K562 (cell line): ENCODE results near the gene LHB. TPM values are rescaled to one million over a fixed set of nuclear protein-coding genes. Genes with fewer than 3 reads are reported as not detected.

Experiments
- ATAC-seq: fragments of 200-7000 bp; cut with Tn5 transposase; 3 replicates; pipeline ENCODE4 v1.9.1; 2020; ENCODE audit warnings: moderate library complexity
- BruUV-seq: library from RNA; stranded (reverse); fragments of 400-500 nt; replicated peaks from 2 replicates; lab custom pipeline; 2021; lab: Mats Ljungman, UMichigan
- CTCF ChIA-PET: fragments of 300-600 bp; formaldehyde crosslinking; extraction: SDS; loops from one replicate; lab custom pipeline; 2021; ENCODE audit warnings: low intra/inter-chr PET ratio; lab: Yijun Ruan, JAX
- POLR2A ChIA-PET: fragments of 300-600, 350-650 bp; sonication (Branson Sonifier 250); formaldehyde crosslinking; extraction: SDS; loops from one replicate; lab custom pipeline; 2021; ENCODE audit warnings: antibody characterized with exemption, inconsistent platforms; lab: Yijun Ruan, JAX
- DNase-seq, 4 experiments: peaks; one replicate each; pipeline versions ENCODE4 v3.0.0 to v3.0.0-alpha.2; 2011 to 2018; ENCODE audit warnings: low spot score in 3 of 4, mixed read lengths in 3 of 4; ENCODE audit errors: extremely low read depth in 1 of 4
- FAIRE-seq: peaks from 2 replicates; lab custom pipeline; 2011; peaks lifted over from hg19 to GRCh38; lab: Jason Lieb, UNC
- H2AFZ ChIP-seq: 2 replicates; pipeline ENCODE4 v1.6.0; 2011; ENCODE audit warnings: low read depth, low read length, control low read depth, inconsistent platforms
- H3K27ac ChIP-seq: fragments of 200-600 bp; 3 replicates; pipeline ENCODE4 v1.8.0; 2011; ENCODE audit warnings: low read depth, mild to moderate bottlenecking, control low read depth, inconsistent platforms, low read length, moderate library complexity, mixed read lengths; ENCODE audit errors: extremely low read depth
- H3K27me3 ChIP-seq, 2 experiments: fragments of 300-600 bp in 1 of 2; 2 replicates in 1 of 2; 3 replicates in 1 of 2; pipeline versions ENCODE4 v1.6.0 to v1.8.0; 2011; ENCODE audit warnings: inconsistent platforms in 2 of 2, low read length in 2 of 2, mild to moderate bottlenecking in 1 of 2, mixed read lengths in 1 of 2, moderate library complexity in 1 of 2; ENCODE audit not compliant: control insufficient read depth in 2 of 2, insufficient read depth in 2 of 2
- H3K36me3 ChIP-seq: fragments of 300-600 bp; 3 replicates; pipeline ENCODE4 v1.8.0; 2011; ENCODE audit warnings: mild to moderate bottlenecking, low read length, inconsistent platforms; ENCODE audit not compliant: control insufficient read depth, insufficient read depth
- H3K4me1 ChIP-seq, 2 experiments: fragments of 200-600 bp in 1 of 2; replicated peaks in 1 of 2; 2 replicates in 1 of 2; 3 replicates in 1 of 2; pipeline versions ENCODE4 v1.5.1 to v1.8.0; 2011; ENCODE audit warnings: inconsistent platforms in 2 of 2, low read length in 2 of 2, mild to moderate bottlenecking in 1 of 2, mixed read lengths in 1 of 2, moderate library complexity in 1 of 2; ENCODE audit not compliant: control insufficient read depth in 2 of 2, insufficient read depth in 2 of 2
- H3K4me2 ChIP-seq: 2 replicates; pipeline ENCODE4 v1.6.1; 2011; ENCODE audit warnings: low read length, control low read depth, inconsistent platforms, mixed read lengths; ENCODE audit not compliant: insufficient read depth
- H3K4me3 ChIP-seq: fragments of 200-600 bp; sonication (generic), shearing (Covaris generic); 2 replicates; pipeline ENCODE4 v1.5.1; 2016; ENCODE audit warnings: control low read depth, inconsistent platforms
- H3K79me2 ChIP-seq: fragments of 200-600 bp; 3 replicates; pipeline ENCODE4 v1.8.0; 2011; ENCODE audit warnings: low read length, inconsistent platforms; ENCODE audit not compliant: control insufficient read depth, insufficient read depth
- H3K9ac ChIP-seq, 2 experiments: 2 replicates each; pipeline versions ENCODE4 v1.6.0 to v1.6.1; 2011; ENCODE audit warnings: low read depth in 2 of 2, low read length in 2 of 2, control low read depth in 1 of 2, inconsistent platforms in 1 of 2, mild to moderate bottlenecking in 1 of 2, mixed read lengths in 1 of 2; ENCODE audit not compliant: insufficient read depth in 1 of 2
- H3K9me1 ChIP-seq: one replicate; pipeline ENCODE4 v1.6.0; 2011; ENCODE audit warnings: inconsistent platforms, mild to moderate bottlenecking, low read length, moderate library complexity; ENCODE audit not compliant: control insufficient read depth, insufficient read depth
- H3K9me3 ChIP-seq: replicated peaks from 2 replicates; pipeline ENCODE4 v1.5.1; 2011; ENCODE audit warnings: low read depth, low read length, inconsistent platforms; ENCODE audit not compliant: control insufficient read depth, insufficient read depth
- H4K20me1 ChIP-seq: replicated peaks from 2 replicates; pipeline ENCODE4 v1.6.1; 2011; ENCODE audit warnings: low read length, inconsistent platforms, mixed read lengths; ENCODE audit not compliant: control insufficient read depth, insufficient read depth
- ATF3 ChIP-seq, 2 experiments: fragments of 450-650 bp in 1 of 2; sonication (generic) in 1 of 2; formaldehyde crosslinking in 1 of 2; IDR thresholded peaks in 1 of 2; conservative IDR thresholded peaks in 1 of 2; 2 replicates each; pipeline versions ENCODE4 v1.6.1 to v1.8.1; 2016 to 2023; ENCODE audit warnings: mild to moderate bottlenecking in 2 of 2, moderate library complexity in 2 of 2, inconsistent platforms in 1 of 2, missing genetic modification reagents in 1 of 2
- CREB3L1 ChIP-seq: fragments of 450-650 bp; IDR thresholded peaks from 2 replicates; pipeline ENCODE4 v1.6.1; 2014; ENCODE audit warnings: low read depth, mild to moderate bottlenecking, moderate library complexity, borderline replicate concordance
- E4F1 ChIP-seq: fragments of 250-450 bp; sonication (Bioruptor Pico); IDR thresholded peaks from 2 replicates; pipeline ENCODE4 v1.5.0; 2021; ENCODE audit warnings: mild to moderate bottlenecking, borderline replicate concordance
- HDAC1 ChIP-seq, 2 experiments: fragments of 450-650 bp; IDR thresholded peaks; 2 replicates each; pipeline ENCODE4 v1.6.1; 2016 to 2017; ENCODE audit warnings: inconsistent platforms in 1 of 2, mild to moderate bottlenecking in 1 of 2, moderate library complexity in 1 of 2
- HNRNPLL ChIP-seq: fragments of 200-400 bp; formaldehyde crosslinking; IDR thresholded peaks from 2 replicates; pipeline ENCODE4 v1.6.1; 2017; ENCODE audit warnings: low read length, low read depth, mild to moderate bottlenecking; ENCODE audit not compliant: poor library complexity, severe bottlenecking
- JUNB ChIP-seq: fragments of 450-650 bp; formaldehyde crosslinking; conservative IDR thresholded peaks from 2 replicates; pipeline ENCODE4 v1.4.0; 2020; ENCODE audit warnings: mild to moderate bottlenecking
- NCOA6 ChIP-seq: fragments of 450-650 bp; IDR thresholded peaks from 2 replicates; pipeline ENCODE4 v1.6.1; 2017; ENCODE audit warnings: mild to moderate bottlenecking
- NFYB ChIP-seq: IDR thresholded peaks from 2 replicates; pipeline ENCODE4 v1.6.1; 2011; ENCODE audit warnings: mild to moderate bottlenecking, moderate library complexity; ENCODE audit not compliant: insufficient read length; ENCODE audit errors: extremely low read depth
- RAD21 ChIP-seq, 2 experiments: fragments of 250-450 bp in 1 of 2; fragments of 450-650 bp in 1 of 2; sonication (Bioruptor Pico) in 1 of 2; formaldehyde crosslinking in 1 of 2; IDR thresholded peaks in 1 of 2; conservative IDR thresholded peaks in 1 of 2; 2 replicates each; pipeline versions ENCODE4 v1.4.0 to v1.8.0; 2020 to 2022; ENCODE audit warnings: mild to moderate bottlenecking in 2 of 2, moderate library complexity in 1 of 2
- RFX1 ChIP-seq: fragments of 450-650 bp; IDR thresholded peaks from 2 replicates; pipeline ENCODE4 v1.6.1; 2016; ENCODE audit warnings: mild to moderate bottlenecking, moderate library complexity
- SP2 ChIP-seq: IDR thresholded peaks from 2 replicates; pipeline ENCODE4 v1.6.1; 2011; ENCODE audit warnings: mild to moderate bottlenecking, low read depth, low read length, moderate library complexity; ENCODE audit not compliant: poor library complexity, severe bottlenecking; ENCODE audit errors: extremely low read depth
- SRSF7 ChIP-seq: fragments of 200-400 bp; formaldehyde crosslinking; optimal IDR thresholded peaks from 2 replicates; pipeline ENCODE3; 2017; ENCODE audit warnings: mild to moderate bottlenecking, low read depth, low read length
- WGBS: fragments of 100-300 bp; shearing (Covaris generic); methylation state at CpG from one replicate; pipeline ENCODE4 v1.1.6; 2016; ENCODE audit warnings: low coverage, mixed read lengths; ENCODE audit not compliant: insufficient coverage; ENCODE audit errors: missing lambda C conversion rate; 5-methylcytosine and 5-hydroxymethylcytosine counted together
- in situ Hi-C: fragments of 300-500 bp; cut with MboI; formaldehyde crosslinking; loops from 4 replicates; pipeline ENCODE4 v1.15.0; 2018; ENCODE audit warnings: inconsistent platforms, mixed read lengths
- intact Hi-C: fragments of 100-400 bp; cut with micrococcal nuclease; formaldehyde crosslinking; loops from 2 replicates; pipeline ENCODE4 v1.14.2; 2022
- polyA plus RNA-seq, 8 experiments: library from polyadenylated mRNA; depleted of rRNA in 4 of 8; stranded (reverse) in 5 of 8; unstranded in 3 of 8; fragments of >200 nt; fragmentation: Nextera tagmentation in 2 of 8; fragmentation: Illumina TruSeq in 1 of 8; extraction: Ambion mirVana in 2 of 8; extraction: Trizol in 1 of 8; gene quantifications; 2 replicates each; pipeline versions ENCODE4 v1.2.1 to v1.2.3, GENCODE V29; 2011 to 2014; ENCODE audit warnings: inconsistent platforms in 1 of 8, missing spikeins in 1 of 8
- total RNA-seq, 7 experiments: library from RNA; depleted of rRNA in 6 of 7; stranded (reverse); fragments of >200 nt in 6 of 7; fragmentation: Illumina TruSeq in 2 of 7; extraction: Trizol in 2 of 7; gene quantifications; 2 replicates each; pipeline versions ENCODE4 v1.2.1 to v1.2.3, GENCODE V29; 2011 to 2021; ENCODE audit warnings: low replicate concordance in 1 of 7

LHB gene
- total and polyA plus RNA-seq, 9 of the 15 experiments (the other 6 are each of a cell fraction or from before 2014, with no cell fraction given) = 0.54 TPM; not detected in 8

GRCh38 chr19:49058562-49058961 is 41.7 kb upstream of the LHB start:
- FAIRE-seq (no peak), ATAC-seq (peak; percentile 65), DNase-seq (peak; percentile 51 to 73 (median 66))
- H3K9ac ChIP-seq = no peak overlapping the region
- peaks cover 2 to 34% of the 10 kb centered on the region in 2 experiments; a peak in 3 of 5 replicates for H3K4me1 ChIP-seq
- no peak overlapping the region for H3K27ac ChIP-seq
- no peak overlapping the region for H2AFZ ChIP-seq
- in situ Hi-C loops = no loop called here
- H3K4me3 ChIP-seq = no peak overlapping the region
- WGBS = 9% methylated on average over 9 of the region's 10 CpGs
- intact Hi-C loops = no loop called here
- no peaks in the 10 kb centered on the region for H3K9me3 ChIP-seq
- H3K27me3 ChIP-seq = peaks cover 17 to 58% of the 10 kb centered on the region in 2 experiments; a peak in 3 of 5 replicates
- ChIA-PET POLR2A (no interaction called here), CTCF (no interaction called here)
- no TSS peak for BruUV-seq
- H3K36me3 ChIP-seq = no peaks in the 10 kb centered on the region
- H3K79me2 ChIP-seq = no peaks in the 10 kb centered on the region
- H4K20me1 ChIP-seq = peaks cover 4% of the 10 kb centered on the region; the same call in 1 of the 2 replicates
- H3K9me1 ChIP-seq = no peaks in the 10 kb centered on the region
- H3K4me2 ChIP-seq = no peak overlapping the region
- TF ChIP-seq E4F1 (CRISPR knock-in tag) (no peak), RFX1 (peak; percentile 83), CREB3L1 (no peak), NCOA6 (no peak), RAD21 (CRISPR knock-in tag; conservative IDR thresholded peaks at IDR 0.05 in 1 of 2, IDR thresholded peaks at IDR 0.05 in 1 of 2) (no peak), SP2 (peak; percentile 50), ATF3 (IDR thresholded peaks at IDR 0.05) (no peak), ATF3 (CRISPR knock-in tag; conservative IDR thresholded peaks at IDR 0.05) (no peak), JUNB (CRISPR knock-in tag) (no peak), SRSF7 (no peak), HDAC1 (IDR thresholded peaks at IDR 0.05) (no peak), NFYB (peak; percentile 42), HNRNPLL (no peak)
